Caki2 (cell line): ENCODE data around the gene ADAMTSL4. TPM values are rescaled to one million over a fixed set of nuclear protein-coding genes. Genes with fewer than 3 reads are reported as not detected.

Source experiments
- DNase-seq: peaks from one replicate; pipeline ENCODE4 v3.0.0-alpha.2; 2015; ENCODE audit warnings: low read depth
- in situ Hi-C: cut with HindIII; loops from 2 replicates; pipeline ENCODE4 v1.10.0; 2016; ENCODE audit warnings: low sequenced_read_pairs, low pct_unique_long_range_greater_than_20kb, mixed read lengths
- total RNA-seq: library from RNA; depleted of rRNA; stranded (reverse); fragments of >200 nt; shearing (Covaris generic); gene quantifications from 2 replicates; pipeline ENCODE4 v1.2.3, GENCODE V29; 2014; ENCODE audit warnings: low replicate concordance; rRNA removed

ADAMTSL4 gene
- 1.6 and 2.7 TPM in 2 replicates for total RNA-seq

- in situ Hi-C loops = no loop called here
- peak; percentile 80 for DNase-seq
Measured at GRCh38 chr1:150548632-150549495, at the start of gene ADAMTSL4. TSS of gene ADAMTSL4 (plus strand) at chr1:150549408. CDS start at chr1:150552289, 2,881 bp downstream.

- no peak for DNase-seq
- in situ Hi-C loops = no loop called here
Measured at GRCh38 chr1:150505431-150505830, 43.8 kb upstream of the ADAMTSL4 start.

GRCh38 chr1:150507912-150508864, 41.0 kb upstream of the ADAMTSL4 start, which contains the start of gene ECM1:
TSS of gene ECM1 (plus strand) at chr1:150508109. CDS start at chr1:150508210, 101 bp downstream.
- in situ Hi-C loops = no loop called here
- peak; percentile 74 for DNase-seq

GRCh38 chr1:150508982-150509381, 40.2 kb upstream of the ADAMTSL4 start:
- in situ Hi-C loops = no loop called here
- DNase-seq = no peak

- DNase-seq = no peak
- in situ Hi-C loops = no loop called here
Measured at GRCh38 chr1:150511551-150511950, 37.7 kb upstream of the ADAMTSL4 start.

GRCh38 chr1:150511985-150512660, 37.1 kb upstream of the ADAMTSL4 start:
- in situ Hi-C loops = no loop called here
- DNase-seq = no peak

GRCh38 chr1:150512846-150513245, 36.4 kb upstream of the ADAMTSL4 start:
- DNase-seq = no peak
- in situ Hi-C loops = no loop called here

- in situ Hi-C loops = no loop called here
- DNase-seq = no peak
Measured at GRCh38 chr1:150513351-150513791, 35.8 kb upstream of the ADAMTSL4 start.

GRCh38 chr1:150514260-150514659, 34.9 kb upstream of the ADAMTSL4 start:
- no peak for DNase-seq

GRCh38 chr1:150514913-150515327, 34.3 kb upstream of the ADAMTSL4 start:
- in situ Hi-C loops = no loop called here
- DNase-seq = no peak

More at GRCh38 chr1:150514260-150514659, 34.9 kb upstream of the ADAMTSL4 start:
- in situ Hi-C loops = no loop called here

GRCh38 chr1:150515328-150516049, 33.7 kb upstream of the ADAMTSL4 start, which contains the start of gene FALEC:
TSS of gene FALEC (plus strand) at chr1:150515752.
- peak; percentile 95 for DNase-seq
- in situ Hi-C loops = no loop called here

- in situ Hi-C loops = no loop called here
- DNase-seq = peak; percentile 34
Measured at GRCh38 chr1:150516050-150516591, 33.1 kb upstream of the ADAMTSL4 start.

GRCh38 chr1:150516616-150517015, 32.6 kb upstream of the ADAMTSL4 start:
- in situ Hi-C loops = no loop called here
- peak; percentile 15 for DNase-seq

- in situ Hi-C loops = no loop called here
- DNase-seq = no peak
Measured at GRCh38 chr1:150521196-150521968, 27.8 kb upstream of the ADAMTSL4 start.

GRCh38 chr1:150525348-150525747, 23.9 kb upstream of the ADAMTSL4 start:
- in situ Hi-C loops = no loop called here
- DNase-seq = no peak

GRCh38 chr1:150528196-150528595, 21.0 kb upstream of the ADAMTSL4 start:
- no peak for DNase-seq
- in situ Hi-C loops = no loop called here
